HG02852 (cell line): ENCODE measurements around the gene BBX.
"Not testable (repeated sequence)": the region's sequence is repeated elsewhere in the genome, so short reads cannot be mapped to it uniquely, and the experiment has no call there.

Experiments
- ATAC-seq: cut with Tn5 transposase; IDR thresholded peaks from one replicate; pipeline ENCODE4 v1.9.1; 2021; ENCODE audit warnings: mild to moderate bottlenecking, moderate library complexity; ENCODE audit not compliant: unreplicated experiment

Gene BBX

DNA sequence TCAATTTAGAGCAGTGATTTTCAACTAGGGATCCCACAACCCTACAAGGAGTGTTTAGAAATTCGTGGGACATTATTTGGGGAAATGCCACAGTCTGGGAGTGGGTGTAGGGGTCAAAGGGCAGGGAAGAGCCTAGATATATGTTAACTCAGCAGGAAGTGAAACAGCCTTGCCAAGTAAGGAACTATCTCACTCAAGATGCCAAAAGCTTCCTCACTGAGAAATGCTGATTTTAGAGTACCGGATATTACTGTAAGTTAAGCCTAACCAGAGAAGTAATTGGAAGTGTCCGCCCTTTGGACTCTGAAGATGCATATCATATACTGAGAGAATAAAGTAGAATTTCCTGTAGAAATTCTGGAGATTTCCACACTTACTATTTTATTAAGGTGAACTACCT, 158.6 kb downstream of the BBX start:
- no peak for ATAC-seq

GRCh38 chr3:107682580-107682979, 159.8 kb downstream of the BBX start:
- no peak for ATAC-seq

- no peak for ATAC-seq
Measured at GRCh38 chr3:107683447-107683846, 160.7 kb downstream of the BBX start.

- no peak for ATAC-seq
Measured at GRCh38 chr3:107684431-107684925, 161.7 kb downstream of the BBX start.

GRCh38 chr3:107685383-107685782, 162.6 kb downstream of the BBX start:
- no peak for ATAC-seq

DNA sequence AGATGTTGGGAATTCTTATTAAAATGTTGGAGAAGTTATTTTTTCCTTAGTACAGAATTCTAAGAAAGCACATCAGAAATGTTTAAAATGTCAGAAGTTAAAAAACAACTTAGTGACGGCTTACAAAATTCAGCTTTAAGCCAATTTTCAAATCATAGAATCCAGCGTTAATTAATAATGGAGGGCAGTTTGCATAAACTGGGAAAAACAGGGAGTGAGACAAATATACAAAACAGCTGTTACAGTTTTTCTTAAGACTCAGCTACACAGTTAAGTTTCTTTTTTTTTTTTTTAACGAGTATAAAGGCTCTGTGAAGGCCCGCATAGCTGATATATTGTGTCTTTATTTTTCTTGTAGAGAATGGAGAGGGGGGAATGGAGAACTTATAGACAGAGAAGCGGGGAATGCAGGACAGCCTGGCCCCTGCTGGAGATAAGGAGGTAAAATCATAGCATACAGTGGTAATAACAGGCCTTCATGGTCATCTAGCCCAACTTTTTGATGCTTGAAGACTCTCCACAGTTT, 164.4 kb downstream of the BBX start:
- no peak for ATAC-seq

DNA sequence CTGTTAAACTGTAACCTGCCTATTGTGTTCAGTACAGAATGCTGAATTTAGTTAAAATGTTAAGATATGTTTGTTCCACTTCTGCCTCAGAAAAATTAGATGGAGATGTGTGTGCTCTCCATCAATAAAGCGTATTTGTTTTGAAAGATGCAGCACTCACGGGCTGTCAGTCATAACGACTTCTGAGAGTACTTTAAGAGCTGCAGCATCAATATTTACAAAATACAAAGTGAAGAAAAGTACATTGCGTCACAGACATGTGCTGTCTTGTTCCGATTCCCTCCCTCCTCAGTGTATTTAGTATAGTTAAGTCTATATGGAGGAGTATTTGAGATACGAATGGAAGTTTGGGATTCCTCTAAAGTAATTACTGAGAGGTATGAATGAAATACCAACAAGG, 166.6 kb downstream of the BBX start:
- ATAC-seq, result no peak

- peak; percentile 82 for ATAC-seq
Measured at GRCh38 chr3:107690522-107691138, 167.9 kb downstream of the BBX start.

GRCh38 chr3:107691984-107692383, 169.2 kb downstream of the BBX start:
- ATAC-seq, result not testable (repeated sequence)

DNA sequence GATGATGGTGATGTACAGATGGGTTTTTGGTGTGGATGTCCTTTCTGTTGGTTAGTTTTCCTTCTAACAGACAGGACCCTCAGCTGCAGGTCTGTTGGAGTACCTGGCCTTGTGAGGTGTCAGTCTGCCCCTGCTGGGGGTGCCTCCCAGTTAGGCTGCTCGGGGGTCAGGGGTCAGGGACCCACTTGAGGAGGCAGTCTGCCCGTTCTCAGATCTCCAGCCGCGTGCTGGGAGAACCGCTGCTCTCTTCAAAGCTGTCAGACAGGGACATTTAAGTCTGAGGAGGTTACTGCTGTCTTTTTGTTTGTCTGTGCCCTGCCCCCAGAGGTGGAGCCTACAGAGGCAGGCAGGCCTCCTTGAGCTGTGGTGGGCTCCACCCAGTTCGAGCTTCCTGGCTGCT, 174.6 kb downstream of the BBX start:
- not testable (repeated sequence) for ATAC-seq

DNA sequence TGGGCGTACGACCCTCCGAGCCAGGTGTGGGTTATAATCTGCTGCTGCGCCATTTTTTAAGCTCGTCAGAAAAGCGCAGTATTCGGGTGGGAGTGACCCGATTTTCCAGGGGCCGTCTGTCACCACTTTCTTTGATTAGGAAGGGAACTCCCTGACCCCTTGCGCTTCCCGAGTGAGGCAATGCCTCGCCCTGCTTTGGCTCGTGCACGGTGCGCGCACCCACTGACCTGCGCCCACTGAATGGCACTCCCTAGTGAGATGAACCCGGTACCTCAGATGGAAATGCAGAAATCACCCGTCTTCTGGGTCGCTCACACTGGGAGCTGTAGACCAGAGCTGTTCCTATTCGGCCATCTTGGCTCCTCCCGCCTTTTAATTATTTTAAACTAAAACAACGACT, 175.1 kb downstream of the BBX start:
- ATAC-seq, result not testable (repeated sequence)

- no peak for ATAC-seq
Measured at GRCh38 chr3:107699682-107700081, 176.9 kb downstream of the BBX start.

- ATAC-seq, result no peak
Measured at GRCh38 chr3:107701299-107701698, 178.5 kb downstream of the BBX start.

- no peak for ATAC-seq
Measured at GRCh38 chr3:107704477-107704876, 181.7 kb downstream of the BBX start.

DNA sequence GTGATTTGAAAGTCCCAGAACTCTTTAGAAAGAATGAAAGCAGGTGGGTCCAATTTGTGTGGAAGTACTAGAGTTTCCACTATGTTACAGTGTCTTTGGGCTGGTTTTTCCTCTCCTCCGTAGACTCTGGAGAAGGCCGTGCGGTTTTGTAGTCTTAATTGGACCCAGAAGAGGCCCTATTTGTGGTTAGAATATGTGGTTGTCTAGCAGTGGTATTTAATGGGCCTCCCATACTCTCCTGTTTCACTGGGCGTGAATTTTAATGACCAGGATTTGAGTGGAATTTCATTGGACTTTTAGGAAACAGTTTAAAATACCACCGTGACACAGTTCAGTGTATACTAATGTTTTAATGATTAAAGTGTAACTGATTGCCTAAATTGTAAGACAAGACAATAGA, 182.3 kb downstream of the BBX start:
- no peak for ATAC-seq

DNA sequence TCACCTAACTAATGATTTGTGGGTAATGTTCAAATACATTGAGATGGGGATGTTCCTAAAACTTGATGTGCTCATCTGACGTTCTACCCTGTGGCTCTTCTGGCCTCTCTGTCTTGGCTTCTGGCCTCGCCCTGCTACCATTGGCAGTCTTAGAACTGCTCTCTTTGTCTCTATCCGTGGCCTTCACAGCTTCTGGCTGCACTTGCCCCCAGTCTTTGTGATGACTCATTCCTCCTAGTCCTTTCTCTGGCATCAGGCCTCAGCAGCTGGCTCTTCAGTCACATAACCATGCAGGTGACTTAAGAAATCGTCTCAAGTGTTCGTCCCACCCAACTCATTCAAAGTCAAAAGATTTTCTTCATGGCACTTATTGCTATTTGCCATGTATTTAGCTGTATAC, 188.1 kb downstream of the BBX start:
- no peak for ATAC-seq

DNA sequence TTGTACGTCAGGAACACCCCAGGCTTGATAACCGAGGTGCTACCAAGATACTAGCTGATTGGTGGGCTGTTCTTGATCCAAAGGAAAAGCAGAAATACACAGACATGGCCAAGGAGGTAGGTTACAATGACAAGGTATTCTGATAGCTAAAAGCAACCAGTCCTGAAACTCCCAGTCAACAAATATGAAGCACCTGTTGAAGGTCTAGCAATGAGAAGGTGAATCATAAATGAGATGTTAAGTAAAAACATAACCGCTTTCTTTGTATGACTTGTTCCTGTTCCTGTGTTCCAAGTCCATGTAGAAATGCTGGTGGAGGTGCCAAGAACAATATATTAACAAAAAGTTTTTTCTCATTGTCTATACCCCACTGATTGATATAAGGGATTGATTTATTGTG, 194.0 kb downstream of the BBX start:
- no peak for ATAC-seq

DNA sequence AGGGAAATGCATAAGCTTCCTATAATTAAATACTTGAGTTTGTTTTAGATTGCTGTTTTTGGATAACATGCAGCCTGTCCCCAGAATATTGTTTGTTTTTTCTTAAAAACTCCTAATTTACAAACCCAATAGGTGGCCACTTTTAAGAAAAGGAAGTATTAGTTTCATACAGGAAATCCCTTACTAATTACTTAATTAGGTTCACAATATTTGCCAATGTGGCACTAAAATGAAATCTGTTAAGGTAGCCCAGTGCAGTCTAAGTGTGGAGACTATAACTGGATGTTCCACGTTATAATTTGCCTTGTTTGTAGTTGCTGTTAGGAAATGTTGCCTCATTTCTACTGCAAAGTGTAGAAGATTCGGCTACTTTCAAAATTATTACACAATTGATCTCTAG, 195.8 kb downstream of the BBX start:
- no peak for ATAC-seq

- no peak for ATAC-seq
Measured at GRCh38 chr3:107727102-107727501, 204.3 kb downstream of the BBX start.

DNA sequence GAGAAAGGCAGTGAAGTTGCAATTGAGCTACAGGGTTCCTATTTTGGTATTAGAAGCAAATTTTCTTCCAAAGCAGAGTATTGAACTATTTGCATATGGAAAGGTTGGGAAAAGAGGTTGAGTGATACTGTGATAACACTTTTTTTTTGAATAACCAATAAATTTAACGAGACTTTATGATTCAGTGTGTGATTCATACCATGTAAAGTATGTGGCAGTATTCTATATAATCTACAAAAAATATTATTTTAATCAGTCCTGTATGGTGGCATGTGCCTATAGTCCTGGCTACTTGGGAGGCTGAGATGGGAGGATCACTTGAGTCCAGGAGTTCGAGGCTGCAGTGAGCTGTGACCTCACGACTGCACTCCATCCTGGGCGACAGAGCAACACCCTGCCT, 206.9 kb downstream of the BBX start:
- no peak for ATAC-seq

DNA sequence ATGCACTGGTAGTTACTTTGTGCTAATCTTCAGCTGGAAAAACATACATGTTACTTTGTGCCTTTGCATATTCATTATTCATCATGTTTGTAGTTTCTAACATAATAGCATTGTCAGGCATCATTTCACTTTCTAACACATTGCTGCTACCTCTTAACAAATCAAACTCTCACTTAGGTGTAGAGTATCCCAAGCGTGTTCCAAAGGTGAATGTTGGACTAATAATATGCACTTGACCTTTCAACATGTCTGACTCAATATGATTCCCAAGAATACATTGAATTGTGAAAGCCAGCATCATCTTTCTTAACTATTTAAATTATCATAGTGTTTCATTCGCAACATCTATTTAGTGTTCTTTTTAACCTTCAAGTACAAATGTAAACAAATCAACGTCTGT, 211.6 kb downstream of the BBX start:
- ATAC-seq, result no peak

GRCh38 chr3:107737914-107738313, 215.2 kb downstream of the BBX start:
- ATAC-seq, result no peak
